Omental fat pad (tissue), 4 donors: Measurements from ENCODE around the gene LTC4S. TPM values are rescaled to one million over a fixed set of nuclear protein-coding genes. Genes with fewer than 3 reads are reported as not detected.

Experiments used
- ATAC-seq: fragments of 150-250 bp; one replicate; pipeline ENCODE4 v1.9.1; 2016; ENCODE audit warnings: mild to moderate bottlenecking, moderate library complexity; ENCODE audit not compliant: low FRiP score
- DNase-seq: peaks from one replicate; pipeline ENCODE4 v3.0.0-alpha.2; 2019; ENCODE audit warnings: low spot score
- total RNA-seq, 4 donors: library from RNA; depleted of rRNA; stranded (reverse); fragments of >200 nt; gene quantifications; one replicate each; pipeline ENCODE4 v1.1.0, GENCODE V29; 2016
- TF ChIP-seq, protein P1 (sequence below), 3 donors: fragments of 450-650 bp; IDR thresholded peaks; one replicate each; pipeline ENCODE4 v1.5.1; 2016 to 2017; ENCODE audit warnings: antibody characterized with exemption in 3 of 3, mild to moderate bottlenecking in 3 of 3, moderate library complexity in 2 of 3

Gene LTC4S
- total RNA-seq, 4 donors from 2014 or later, result 7.1 to 15.1 (median 12.0) TPM

DNA sequence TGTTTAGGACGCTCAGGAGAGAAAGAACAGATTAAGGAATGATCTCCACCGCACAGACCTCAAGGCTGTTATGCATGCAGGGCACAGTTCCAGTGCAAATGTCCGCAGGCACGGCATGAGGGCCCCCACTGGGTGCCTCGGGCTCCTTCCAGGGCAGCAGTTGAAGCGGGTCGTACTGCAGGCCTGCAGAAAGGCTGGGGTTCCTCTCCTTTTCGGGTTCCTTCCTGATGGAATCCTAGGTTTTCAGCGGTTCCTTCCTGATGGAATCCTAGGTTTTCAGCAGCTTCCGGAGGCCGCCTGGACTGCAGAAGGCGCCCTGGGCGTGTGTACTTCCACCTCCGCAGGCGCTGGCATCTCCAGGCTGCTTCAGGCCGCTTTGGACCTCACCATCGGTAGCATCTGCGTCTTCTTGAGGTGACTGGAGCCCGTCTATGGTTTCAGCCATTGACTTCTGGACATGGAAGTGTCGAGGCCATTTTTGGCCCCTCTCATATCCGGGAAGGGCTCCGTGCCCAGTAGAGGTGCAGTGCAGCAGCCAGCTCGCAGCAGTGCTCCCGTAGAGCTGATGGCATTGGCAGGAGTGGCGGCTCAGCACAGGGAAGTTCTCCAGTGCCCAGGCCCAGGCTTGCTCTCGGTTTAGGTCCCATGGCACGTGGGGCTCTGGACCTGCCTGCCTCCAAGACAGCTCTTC, 18.5 kb downstream of the LTC4S start:
- ATAC-seq (no peak), DNase-seq (no peak)
- TF ChIP-seq, protein P1, sequence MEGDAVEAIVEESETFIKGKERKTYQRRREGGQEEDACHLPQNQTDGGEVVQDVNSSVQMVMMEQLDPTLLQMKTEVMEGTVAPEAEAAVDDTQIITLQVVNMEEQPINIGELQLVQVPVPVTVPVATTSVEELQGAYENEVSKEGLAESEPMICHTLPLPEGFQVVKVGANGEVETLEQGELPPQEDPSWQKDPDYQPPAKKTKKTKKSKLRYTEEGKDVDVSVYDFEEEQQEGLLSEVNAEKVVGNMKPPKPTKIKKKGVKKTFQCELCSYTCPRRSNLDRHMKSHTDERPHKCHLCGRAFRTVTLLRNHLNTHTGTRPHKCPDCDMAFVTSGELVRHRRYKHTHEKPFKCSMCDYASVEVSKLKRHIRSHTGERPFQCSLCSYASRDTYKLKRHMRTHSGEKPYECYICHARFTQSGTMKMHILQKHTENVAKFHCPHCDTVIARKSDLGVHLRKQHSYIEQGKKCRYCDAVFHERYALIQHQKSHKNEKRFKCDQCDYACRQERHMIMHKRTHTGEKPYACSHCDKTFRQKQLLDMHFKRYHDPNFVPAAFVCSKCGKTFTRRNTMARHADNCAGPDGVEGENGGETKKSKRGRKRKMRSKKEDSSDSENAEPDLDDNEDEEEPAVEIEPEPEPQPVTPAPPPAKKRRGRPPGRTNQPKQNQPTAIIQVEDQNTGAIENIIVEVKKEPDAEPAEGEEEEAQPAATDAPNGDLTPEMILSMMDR (IDR thresholded peaks at IDR 0.05), result no peak

DNA sequence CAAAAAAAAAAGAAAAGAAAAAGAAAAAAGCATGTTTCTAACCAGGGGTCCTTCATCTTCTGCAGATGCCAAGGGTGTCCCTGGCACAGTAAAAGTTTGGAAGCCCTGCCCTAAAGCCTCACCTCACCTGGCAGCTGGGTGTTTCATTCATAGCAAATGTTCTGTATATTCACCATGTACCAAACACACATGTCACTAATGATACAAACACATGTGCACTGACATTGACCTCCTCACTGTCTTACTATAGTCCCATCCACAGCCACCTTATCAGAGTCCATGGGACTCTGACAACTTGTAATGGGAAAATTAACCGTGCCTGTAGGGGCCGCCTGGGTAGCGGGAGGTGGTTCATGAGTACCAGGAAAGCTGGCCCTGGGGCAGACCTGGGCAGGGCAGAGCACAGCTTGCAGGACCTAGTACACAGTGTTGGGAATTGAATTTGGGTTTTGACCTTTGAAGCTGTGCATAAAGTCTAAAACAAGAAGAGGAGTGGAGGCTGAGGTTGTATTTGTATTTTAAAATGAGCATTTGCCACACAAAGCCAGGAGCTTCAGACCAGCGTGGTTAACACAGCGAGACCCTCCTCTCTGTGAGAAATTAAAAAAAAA, 19.3 kb downstream of the LTC4S start:
- DNase-seq (no peak), ATAC-seq (no peak)
- TF ChIP-seq, protein P1 (IDR thresholded peaks at IDR 0.05), result no peak

DNA sequence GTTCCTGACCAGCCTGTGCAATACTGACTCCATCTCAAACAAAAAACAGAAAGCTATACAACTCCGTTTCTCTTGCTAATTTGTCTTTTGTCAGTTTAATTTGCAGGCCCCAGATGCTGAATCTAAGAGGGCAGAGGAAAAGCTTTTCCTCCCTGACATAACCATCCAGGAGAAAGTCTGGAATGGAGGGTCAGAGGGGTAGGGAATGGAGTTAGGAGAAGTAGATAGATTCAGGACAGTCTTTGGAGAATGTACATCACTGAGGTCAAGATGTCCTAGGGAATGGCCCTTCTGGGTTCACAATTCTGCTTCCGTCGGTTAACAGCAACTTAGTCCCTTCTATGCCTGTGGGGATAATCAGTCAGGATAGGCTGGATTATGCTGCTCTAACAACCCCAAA, 20.3 kb downstream of the LTC4S start:
- ATAC-seq, result no peak
- TF ChIP-seq, protein P1 (IDR thresholded peaks at IDR 0.05), result no peak
- DNase-seq, result no peak

DNA sequence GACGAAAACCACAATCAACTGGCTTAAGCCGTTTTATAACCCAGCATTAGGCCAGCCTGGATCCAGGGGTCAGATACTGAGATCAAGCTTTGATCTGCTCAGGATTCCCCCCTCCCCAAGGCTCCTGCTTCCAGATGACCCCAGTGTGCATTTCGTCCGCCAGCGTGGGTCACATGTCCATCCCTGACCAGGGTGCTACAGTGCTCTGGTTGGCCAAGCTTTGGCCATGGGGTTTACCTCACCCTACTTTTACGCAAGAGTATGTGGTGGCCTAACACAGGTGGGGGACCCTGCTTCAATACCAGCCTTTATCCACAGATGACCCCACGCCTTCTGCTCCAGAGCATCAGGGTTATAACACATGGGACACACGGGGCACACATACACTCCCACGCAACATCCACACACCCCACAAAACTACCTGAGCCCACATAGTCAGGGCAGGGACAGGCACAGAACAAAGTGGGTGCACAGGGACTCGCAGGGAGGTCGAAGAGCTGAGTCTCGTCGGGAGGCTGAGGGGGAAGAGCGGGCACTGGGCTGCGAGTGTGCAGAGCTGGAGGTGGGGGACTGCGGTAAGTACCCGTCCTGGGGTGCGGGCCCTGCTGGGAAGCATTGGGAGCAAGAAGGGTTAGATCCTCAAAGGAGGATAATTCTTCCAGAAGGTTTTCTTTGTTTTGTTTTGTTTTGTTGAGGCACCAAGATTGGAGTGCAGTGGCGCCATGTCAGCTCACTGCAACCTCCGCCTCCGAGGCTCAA, 21.9 kb downstream of the LTC4S start:
- DNase-seq (no peak), ATAC-seq (no peak)
- TF ChIP-seq, protein P1 (IDR thresholded peaks at IDR 0.05), result no peak

DNA sequence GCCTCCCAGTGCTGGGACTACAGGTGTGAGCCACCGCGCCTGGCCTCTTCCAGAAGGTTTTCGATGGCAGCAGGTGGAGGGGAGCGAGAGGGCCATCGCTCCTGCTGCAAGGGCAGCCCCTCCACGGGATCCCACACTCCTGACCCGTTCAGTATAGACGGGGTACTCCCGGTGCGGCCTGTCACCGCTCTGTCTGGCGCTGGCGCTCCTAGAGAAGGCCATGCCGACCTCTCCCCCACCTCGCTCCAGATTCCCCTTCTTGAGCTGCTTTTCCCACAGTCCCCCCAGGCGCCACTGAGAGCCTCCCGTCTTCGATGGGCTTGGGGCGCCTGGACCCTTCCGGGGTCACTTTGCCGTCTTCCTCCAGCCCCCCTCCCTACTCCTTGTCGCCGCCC, 22.6 kb downstream of the LTC4S start:
- ATAC-seq (no peak), DNase-seq (no peak)
- TF ChIP-seq, protein P1 (IDR thresholded peaks at IDR 0.05), result no peak

DNA sequence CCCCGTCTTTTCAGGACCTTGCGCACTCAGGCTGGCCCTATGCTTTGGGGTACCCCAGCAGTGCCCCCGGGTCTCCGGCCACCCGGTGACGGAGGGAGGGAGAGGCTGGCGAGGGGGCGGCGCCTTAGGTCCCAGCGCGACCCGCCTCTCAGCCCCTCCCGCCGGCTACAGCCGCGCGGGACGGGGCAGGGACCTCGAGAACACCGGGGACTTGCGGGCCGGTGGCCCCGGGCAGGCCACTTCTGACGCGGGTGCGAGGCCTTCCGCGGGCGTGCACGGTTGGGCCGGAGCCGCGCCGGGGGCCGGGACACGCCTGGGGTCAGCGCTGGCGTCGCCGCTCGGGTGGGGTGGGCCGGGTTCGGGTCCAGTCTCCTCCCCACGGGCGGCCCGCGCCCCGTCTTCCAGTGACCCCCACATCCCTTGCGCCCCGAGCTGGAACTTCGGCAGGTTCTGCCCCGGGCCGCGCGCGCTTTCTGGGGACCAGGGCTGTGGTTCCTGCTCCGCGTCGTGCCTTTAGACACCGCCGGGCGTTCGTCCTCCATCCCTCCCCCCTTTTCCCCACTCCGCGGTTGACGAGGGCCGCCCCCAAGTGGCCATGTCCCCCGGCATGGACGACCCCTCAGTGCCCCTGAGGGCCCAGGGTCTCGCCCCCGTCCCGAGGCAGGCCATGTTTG, 23.1 kb downstream of the LTC4S start:
- TF ChIP-seq, protein P1 (IDR thresholded peaks at IDR 0.05), result no peak
- DNase-seq (no peak), ATAC-seq (no peak)
